GM19035 (cell line): Measurements from ENCODE around the gene P3H2.

Experiments
- ATAC-seq: cut with Tn5 transposase; IDR thresholded peaks from one replicate; pipeline ENCODE4 v1.9.1; 2021; ENCODE audit not compliant: unreplicated experiment

The P3H2 gene

DNA sequence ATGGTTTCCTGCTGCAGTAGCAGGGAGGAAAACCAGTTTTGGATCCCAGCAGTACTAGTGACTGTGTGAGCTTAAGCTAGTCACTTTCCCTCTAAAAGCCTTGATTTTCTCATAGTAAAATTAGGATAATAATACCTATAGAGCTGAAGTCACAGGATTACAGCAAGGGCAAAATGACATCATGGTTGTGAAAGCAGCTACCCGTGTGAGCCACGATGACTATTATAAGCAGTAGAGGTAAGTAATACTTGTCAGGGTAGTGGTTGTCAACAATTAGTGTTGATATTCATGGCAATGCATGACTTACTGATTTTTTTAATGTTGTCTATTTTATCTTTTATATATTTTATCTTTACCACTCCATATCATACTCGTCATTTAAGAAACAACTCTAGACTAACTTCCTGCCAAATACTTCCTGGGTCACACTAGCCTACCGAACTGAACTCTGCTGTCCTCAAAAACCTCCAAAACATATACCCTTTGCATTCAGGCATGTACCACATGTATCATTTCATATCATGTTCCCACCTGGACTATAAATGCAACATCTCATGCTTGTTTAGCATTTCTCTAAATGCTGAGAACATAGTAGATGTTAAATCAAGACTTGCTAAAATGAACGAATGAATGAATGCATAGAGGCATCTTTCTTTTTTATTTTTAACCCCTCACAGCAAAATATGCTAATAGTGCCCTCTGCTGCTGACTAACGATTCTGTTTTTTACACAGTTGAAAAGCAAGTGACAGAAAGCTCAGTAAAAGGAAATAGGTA lies 172.6 kb downstream of the P3H2 start:
- no peak for ATAC-seq

DNA sequence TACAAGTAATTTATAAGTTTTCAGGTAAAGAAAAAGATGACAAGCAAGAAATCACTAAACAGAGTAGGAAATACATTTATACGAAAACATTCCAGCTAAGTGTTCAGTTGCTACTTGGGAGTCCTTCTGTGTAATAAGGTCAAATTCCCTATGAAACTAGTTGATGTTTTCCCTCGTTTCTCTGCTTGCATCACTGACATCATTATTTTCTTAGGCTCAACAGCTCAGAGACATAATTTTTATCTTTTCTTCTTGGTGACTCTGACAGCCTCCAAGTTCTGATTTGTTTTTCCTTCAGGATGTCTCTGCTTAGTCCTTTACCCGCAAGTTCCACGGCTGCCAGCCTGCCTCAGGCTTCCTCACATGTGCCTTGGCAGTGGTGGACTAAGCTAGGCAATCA lies 173.6 kb downstream of the P3H2 start:
- ATAC-seq, result no peak

DNA sequence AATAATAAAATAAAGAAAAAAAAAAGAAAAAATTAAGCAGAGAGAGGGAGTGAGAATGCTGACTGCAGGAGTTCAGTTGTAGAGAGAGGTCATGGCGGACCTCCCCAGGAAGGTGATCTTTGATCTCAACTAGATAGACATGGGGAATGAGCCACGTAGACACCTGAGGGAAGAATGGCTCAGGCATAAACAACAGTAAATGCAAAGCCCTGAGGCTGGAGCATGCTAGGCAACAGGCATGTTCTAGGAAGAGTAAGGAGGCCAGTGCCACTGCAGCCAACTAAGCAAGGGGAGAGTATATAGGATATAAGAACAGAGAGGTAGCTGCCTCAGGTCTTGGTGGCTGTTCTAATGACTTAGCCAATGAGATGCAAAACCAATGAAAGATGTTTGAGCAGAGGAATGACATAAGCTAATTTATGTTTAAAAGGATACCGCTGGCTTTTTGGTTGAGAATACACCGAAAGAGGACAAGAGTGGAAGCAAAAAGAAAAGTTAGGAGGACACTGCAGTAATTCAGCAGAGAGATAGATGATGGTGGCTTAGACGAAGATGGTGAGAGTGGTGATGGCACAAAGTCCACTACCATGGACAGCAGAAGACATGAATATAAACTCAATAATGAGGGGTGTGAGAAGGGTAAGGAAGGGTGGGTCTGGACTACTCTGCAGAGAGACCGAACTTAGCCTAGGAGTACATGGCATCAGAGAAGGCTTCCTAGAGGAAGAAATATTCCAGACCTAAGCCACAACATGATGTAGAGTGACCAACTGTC lies 174.6 kb downstream of the P3H2 start:
- ATAC-seq, result no peak

DNA sequence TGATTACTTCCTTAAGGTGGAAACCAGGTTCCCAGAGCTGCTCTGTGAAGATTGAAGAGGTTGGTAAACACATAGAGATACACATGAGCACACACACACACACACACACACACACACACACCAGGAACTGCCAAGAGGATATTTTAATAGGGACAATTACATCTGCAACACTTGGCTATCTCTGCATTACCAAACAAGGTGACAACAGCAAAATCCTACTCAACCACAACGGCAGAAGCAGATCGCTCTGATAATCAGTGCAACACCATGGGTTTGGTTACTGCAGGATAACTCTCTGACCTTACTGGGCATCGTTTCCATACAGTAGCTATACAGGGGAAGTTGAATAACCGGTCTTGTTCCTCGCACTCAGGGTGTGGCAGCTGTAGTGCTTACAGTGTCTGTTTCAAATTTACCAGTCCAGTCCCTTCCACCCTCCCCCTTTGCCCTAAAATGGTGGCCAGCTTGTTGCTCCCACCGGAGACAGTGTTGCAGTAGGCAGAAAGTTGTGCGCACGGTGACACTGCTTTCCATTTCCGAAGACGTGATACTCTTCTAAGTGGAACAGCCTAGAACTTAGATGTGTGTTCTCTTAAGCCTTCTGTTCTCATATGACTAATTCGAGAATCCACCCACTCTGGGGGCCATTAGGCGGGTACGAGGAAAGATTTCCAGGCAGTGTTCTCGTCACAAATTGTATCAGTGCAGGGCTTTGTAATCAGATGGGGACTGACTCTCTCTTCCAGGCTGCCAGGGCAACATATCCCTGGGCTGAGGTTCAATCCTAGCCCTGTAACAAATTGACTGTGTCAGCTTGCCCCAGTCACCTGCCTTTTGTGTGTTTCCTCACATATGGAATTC lies 176.2 kb downstream of the P3H2 start:
- no peak for ATAC-seq

GRCh38 chr3:189942948-189943347 lies 177.7 kb downstream of the P3H2 start:
- ATAC-seq, result no peak

DNA sequence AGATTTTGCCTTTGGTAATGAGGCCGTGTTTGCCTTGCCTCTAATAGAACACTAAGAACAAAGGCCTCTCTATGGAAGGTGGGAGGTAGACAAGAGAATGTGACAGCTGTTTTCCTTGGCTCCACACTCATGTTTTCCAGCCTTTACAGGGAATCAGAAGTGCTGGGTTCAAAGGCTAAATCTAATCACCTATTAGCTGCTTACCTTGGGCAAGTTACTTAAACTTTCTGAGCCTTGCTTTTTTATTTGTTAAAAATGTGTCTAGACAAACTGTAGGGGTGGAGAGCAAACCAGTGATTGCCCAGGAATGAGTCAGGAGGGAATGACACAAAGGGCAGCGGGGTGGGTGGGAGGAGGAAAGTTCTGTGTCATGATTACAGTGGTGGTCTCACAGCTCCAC lies 179.0 kb downstream of the P3H2 start:
- ATAC-seq, result no peak

DNA sequence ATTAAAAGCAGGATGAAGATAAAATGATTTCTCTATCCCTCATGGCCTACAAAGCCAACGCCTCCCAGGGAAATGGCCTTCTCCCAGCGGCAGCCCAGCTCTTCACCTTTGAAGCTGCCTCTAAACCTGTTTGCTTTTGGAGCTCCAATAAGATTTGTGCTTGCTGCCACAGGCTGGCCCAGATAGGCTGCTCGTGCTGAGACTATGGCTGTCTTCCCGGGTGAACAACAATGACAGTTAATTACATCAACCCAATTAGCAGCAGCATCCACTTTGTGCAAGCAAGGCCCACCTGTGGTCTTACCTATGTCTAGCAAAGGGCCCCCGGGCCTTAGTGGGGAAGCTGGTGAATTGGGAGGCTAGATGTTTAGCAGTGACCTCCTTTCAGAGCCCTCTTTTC lies 179.6 kb downstream of the P3H2 start:
- no peak for ATAC-seq

DNA sequence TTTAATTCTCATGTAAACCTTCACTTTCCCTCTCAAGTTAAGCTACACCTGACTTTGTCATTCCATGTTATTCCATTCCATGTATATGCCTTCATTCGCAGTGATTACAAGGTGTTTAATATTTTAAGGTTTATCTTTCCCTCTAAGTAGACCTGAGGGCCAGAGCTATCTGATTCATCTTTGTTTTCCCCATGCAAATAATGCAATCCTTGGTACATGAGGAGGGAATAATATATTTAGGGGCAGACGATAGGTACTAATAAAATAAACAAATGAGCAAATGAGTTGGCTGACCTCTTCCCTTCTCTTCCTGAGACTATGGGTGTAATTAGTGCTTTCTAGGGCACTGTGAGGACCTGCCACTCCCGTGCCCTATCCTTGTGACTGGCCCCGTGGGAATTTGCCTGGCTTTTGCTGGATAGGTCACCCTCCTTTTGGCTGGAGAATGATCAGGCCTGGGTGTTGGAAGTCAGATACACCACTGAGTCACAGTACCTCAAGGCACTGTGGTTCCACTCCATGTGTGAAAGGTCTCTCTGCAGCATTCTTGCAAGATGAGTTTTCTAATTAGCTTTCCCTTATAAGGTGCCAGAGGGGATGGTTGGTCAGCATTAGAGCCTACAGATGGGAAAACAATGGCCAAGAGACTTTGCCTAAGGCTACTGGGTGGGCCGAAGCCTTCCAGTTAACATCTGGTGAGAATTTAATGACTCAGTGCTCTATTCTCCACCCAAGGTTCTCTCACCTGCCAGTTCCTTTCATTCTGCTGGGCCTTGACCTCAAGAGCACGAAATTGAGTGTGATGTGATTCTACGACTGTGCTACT lies 183.2 kb downstream of the P3H2 start:
- ATAC-seq, result no peak

DNA sequence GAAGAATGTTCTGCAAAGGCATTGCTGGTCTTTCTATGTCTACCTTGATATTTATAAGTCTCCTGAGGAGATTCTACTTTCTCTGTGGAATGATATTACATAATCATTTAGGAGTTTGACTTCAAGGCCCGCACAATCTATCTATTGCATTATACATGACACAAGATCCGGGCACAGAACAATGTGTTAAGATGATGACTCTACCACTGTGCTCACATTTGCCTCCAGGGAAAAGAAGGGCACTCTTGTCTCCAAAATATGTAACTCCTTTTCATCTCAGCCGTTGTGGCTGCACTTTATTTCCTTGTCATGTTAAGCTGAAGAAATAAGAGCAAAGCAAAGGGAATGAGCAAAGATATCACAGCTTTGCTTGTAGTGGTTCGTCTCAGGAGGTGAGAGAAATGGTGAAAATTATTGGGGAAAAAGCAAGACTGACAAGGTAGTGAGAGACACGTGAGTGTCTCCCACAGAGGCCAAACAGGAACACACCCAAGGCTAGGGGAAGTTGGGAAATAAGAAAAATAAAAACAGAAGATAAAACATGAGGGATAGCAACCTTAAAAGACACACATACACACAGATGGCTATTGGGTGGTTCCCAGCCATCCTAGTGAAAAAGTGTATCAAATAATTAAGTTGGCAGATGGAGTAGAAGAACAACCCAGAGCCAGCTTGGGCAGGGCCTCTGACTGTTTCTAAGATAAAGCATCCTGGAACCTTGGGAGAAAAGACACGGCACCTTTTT lies 184.3 kb downstream of the P3H2 start:
- ATAC-seq, result no peak

- ATAC-seq, result no peak
These were observed 192.5 kb downstream of the P3H2 start for GRCh38 chr3:189927975-189928895.

DNA sequence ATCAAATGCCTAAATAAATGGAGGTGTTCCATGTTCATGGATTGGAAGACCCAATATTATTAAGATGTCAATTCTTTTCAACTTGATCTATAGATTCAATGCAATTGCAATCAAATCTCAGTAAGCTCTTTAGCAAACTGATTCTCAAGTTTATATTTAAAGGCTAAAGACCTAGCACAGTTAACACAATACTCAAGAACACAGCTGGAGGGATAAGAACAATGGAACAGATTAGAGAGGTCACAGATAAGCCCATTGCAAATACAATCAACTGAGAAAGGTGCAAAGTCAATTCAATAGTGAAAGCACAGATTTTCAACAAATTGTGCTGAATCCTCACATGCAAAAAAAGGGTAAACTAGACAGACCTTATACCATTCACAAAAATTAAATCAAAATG lies 198.9 kb downstream of the P3H2 start:
- ATAC-seq, result no peak

DNA sequence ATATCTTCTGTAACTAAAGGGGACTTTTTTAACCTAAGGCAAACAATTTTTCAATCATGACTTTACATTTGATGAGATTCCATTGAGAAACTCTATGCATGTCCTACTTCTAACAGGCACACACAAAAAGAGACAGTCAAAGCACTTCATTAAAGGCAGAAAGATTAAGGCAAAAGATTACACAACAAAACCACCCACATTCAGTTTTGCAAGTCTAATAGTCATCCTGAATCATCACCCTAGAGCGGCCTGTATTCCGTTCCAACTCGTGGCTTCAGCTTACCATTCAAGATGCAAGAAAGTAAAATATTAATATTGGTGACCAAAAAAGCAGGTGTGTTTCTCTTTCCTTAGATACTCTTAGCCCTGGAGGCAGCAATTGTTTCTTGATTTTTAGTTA lies 205.9 kb downstream of the P3H2 start:
- ATAC-seq, result no peak

DNA sequence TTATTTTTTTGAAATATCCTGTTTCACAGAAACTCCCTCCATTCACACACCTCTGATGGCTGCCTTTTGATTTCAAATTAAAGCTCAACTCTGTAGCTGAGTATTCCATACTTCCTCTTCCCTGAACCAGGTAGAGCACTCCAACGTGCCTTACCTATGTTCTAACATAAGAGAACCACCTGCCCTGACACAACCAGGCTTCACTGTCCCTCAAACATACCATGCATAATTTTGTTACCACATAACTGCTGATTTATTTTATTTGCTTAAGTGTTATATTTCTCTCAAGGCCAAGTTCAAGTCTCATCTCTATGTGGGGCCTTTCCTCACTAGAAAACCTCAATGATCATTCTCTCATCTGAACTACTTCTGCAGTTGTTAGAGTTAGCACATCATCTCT lies 209.7 kb downstream of the P3H2 start:
- no peak for ATAC-seq

- ATAC-seq, result no peak
These were observed 211.1 kb downstream of the P3H2 start for GRCh38 chr3:189909573-189909972.

DNA sequence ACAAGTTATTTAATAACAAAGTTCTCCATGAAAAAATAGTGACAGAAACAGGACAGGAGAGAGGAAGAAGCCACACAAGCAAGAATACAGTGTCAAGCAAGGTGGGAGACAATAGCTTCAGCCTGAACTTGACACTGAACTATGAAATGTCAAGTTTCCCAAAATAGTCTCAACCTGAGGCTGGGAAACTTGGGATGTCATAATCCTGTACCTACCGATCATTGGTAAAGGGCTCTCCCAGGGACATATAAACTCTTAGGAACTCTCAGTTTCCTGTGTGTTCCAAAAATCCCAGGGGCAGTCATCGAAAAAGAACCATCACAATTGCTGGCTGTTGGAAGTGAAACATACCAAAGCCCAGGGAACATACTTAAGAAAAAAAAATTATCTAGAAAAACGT lies 211.6 kb downstream of the P3H2 start:
- ATAC-seq, result no peak

GRCh38 chr3:189908646-189909045 lies 212.1 kb downstream of the P3H2 start:
- no peak for ATAC-seq

DNA sequence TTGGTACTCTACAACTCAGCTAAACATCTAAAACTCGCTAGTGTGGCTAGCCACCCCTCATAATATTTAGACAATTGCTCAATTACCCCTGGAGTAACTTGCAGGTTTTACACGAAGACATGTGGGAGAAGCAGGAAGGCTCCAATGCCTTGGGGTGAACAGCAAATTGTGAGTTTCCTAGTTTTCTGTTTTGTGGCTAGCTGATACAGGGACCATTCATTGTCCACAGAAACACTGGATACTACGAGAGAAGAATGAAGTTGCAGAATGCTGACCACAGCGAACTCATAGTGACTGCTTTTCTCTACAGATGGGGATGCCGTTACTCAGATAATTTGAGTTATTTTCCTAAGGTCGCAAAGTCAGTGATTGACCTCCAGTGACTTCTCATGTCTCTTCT lies 212.9 kb downstream of the P3H2 start:
- ATAC-seq, result no peak
